GM21786 (cell line): Measurements from ENCODE around the gene CFAP92.
A peak's percentile ranks its signal among the peaks of the same experiment; 100 is the strongest.

ENCODE experiments used
- ATAC-seq: cut with Tn5 transposase; IDR thresholded peaks from one replicate; pipeline ENCODE4 v1.9.1; 2021; ENCODE audit not compliant: unreplicated experiment

CFAP92 gene

DNA sequence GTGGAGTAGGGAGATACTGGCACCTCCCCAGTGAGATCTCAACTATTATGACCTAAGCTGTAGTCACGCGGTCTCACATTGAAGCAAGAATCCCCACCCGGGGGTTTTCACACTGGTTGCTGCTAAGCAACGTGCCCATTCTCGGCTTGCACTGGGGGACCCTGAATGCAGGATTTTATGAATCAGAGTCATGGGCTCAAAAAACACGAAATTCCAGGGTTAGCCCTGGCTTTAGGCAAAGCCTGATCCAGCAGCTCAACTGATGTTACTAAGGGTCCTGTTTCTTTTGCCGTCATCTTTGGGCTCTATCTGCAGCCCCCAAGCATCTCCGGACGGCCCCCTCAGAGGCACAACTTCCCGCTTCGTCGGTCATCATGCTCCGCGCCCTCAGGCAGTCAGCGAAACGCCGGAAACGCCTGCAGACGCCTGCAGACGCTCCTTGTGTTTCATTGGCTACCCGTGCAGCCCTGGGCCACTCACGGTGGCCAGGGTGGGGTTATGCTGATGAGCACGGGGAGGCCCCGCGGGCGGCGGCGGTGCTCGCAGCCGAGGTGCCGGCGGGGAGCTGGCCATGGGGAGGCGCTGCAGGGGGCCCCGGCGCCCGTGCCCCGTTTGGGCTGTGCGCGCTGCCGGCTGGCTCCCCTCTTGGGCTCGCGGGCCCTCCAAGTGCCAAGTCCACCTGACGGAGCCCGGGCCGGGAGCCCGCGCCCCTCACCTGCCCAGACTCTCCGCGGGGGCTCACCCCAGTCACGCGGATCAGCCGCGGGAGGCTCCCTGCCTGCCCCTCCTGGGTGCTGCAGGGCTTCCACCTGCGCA is 33.1 kb upstream of the CFAP92 start:
- ATAC-seq: peak; percentile 99

DNA sequence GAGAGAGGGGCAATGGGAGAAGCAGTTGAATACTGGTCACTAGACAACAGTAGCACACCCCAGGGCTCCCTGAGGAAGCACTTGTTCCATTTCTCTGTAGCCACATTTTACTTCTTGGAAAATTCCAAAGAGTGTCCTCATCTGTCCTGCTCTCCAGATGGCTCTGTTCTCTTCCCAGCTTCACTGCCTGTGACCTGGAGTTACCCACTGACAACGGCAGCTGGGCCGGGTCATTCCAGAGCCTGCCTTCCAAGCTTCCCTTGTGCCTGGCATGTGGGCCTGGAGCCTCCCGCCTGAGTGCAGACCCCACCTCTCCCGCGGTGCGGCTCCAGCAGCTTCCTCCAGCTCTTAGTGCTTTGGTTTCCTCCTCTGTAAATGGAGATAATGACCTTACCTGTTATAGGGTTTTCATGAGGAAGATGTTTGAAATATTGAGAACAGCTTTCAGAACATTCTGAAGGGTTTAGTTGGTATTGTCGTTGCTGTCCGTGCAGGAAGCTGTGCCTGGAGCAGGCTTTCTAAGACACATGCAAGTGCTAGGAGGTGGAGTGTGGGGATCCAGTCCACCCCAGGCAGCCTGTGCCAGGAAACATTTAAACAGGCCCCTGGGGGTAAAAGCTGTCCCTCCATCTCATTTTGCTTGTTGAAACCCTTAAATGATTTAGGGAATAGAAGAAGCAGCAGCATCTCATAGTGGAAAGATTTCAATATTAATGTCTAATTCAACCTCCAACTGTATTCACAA is 32.0 kb upstream of the CFAP92 start:
- no peak for ATAC-seq

- ATAC-seq: no peak
These were observed 31.2 kb upstream of the CFAP92 start for GRCh38 chr3:129025108-129025507.

DNA sequence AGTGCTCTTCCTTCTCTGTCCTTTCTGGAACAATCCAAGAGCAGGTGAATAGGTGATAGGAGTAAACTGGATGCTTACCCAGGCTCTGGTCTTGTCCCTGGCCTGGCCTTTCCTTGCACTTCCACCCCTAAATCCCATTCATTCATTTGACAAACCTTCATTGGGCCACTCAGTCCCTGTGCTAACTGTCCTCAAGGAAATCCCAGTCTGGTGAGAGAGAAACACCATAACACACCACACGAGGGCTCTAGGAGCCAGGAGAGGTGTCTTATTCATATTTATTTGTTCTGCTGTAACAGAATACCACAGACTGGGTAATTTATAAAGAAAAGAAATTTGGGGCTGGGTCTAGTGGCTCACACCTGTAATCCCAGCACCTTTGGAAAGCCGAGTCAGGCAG is 30.0 kb upstream of the CFAP92 start:
- ATAC-seq: no peak

- no peak for ATAC-seq
These were observed 29.1 kb upstream of the CFAP92 start for GRCh38 chr3:129023008-129023358.

DNA sequence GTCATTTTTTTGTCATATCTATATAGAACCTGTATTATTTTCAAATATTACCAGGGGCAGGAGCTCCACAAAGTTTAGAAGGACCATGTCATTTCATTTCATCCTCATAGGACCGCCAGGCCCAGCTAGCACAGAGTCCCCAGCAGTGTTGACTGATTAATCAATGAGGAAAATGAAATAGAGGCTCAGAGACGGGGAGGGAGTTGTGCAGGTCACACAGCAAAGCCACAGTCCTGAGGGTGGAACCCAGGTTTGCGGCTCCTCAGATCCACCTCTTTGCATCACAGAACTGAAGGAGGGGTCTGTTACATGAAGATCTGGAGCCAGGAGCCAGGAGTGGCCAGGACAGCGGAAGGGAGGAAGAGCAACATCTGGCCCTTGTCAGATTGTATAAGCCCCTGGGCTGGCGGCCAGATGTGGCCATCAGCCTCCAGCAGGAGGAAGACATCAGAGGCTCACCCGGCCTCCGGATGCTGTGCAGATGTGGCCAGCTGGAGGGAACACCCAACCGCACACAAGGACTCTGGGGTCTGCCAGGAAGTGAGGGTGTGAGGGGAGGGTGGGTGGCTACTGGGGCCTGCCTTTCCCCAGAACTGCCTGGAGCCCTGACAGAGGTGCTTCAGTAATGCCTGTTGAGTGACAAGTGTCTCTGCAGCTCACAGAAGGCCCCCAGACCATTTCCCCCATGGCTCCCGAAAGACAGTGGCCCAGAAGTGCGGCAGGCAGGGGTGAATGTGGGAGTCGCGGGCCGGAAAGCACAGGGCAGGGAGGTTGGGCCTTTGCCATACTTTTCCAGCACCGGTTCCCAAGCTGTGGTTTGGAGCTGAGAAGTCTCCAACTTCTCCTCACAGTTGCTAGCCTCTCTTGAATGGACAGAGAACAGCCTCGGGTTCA is 28.5 kb upstream of the CFAP92 start:
- no peak for ATAC-seq

DNA sequence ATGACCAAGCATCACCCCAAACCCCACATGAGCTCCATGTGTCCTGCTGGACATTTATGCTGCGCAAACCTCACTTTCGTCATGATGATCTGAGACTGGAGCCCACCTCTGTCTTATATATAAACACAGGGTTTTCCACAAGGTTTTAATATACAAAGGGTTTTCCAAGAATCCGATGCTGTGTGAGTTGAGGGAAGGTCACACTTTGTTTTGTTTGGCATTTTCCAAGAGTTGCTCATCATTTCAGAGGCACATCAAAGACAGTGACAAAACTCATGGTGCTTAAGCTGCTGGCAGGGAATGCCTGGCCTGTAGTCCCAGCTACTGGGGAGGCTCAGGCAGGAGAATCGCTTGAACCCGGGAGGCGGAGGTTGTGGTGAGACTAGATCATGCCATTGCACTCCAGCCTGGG is 27.3 kb upstream of the CFAP92 start:
- ATAC-seq: no peak

DNA sequence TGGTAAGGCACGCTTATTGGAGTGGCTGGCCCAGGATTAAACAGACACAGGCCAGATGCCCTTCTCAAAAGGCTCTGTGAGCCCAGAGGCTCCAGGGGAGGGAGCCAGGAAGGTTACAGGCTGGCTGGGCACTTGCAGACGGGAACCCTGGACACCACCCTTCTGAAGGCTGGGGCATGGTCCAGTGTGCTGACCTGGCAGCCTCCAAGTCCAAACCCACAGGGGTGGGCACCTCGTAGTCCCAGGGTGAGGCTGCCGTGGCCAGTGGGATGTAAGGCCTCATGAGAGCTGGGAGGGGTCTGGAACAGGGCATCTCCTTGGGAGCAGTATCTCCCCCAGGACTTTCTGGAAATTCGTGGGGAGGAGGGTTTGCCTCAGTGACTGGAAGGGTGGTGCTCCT is 26.8 kb upstream of the CFAP92 start:
- ATAC-seq: no peak

DNA sequence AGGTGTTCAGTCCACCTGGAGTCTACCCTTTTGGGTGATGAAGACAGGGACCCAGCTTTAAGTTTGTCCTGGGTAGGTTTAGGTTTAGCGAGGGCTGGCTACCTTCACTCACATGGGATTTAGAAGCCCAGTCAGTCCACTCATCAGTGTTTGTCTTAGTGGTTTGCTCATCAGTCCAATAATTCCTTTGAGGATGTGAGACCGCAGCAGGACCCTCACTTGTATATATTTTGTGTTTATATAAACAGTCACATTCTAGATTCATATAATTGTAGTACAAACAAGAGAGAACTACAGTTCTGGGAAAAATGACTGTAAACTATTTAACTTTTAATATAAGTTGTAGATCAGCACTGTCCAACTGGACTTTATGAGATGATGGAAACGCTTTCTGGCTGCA is 25.4 kb upstream of the CFAP92 start:
- ATAC-seq: no peak

GRCh38 chr3:129018751-129019150 is 24.9 kb upstream of the CFAP92 start:
- ATAC-seq: no peak

DNA sequence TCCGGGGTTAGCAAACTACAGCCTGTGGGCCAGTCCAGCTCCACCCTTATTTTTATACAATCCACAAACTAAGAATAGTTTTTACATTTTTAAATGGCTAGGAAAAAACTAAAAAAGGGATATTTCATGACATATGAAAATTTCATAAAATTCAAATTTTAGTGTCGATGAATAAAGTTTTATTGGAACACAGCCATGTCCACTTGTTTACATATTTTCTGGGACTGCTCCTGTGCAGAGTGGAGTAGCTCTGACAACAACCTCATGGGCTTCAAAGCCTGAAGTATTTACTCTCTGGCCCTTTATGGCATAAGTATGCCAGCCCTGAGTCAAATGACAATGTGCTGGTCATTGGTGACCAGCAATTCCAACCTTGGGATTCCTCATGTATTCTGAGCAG is 24.4 kb upstream of the CFAP92 start:
- ATAC-seq: no peak

DNA sequence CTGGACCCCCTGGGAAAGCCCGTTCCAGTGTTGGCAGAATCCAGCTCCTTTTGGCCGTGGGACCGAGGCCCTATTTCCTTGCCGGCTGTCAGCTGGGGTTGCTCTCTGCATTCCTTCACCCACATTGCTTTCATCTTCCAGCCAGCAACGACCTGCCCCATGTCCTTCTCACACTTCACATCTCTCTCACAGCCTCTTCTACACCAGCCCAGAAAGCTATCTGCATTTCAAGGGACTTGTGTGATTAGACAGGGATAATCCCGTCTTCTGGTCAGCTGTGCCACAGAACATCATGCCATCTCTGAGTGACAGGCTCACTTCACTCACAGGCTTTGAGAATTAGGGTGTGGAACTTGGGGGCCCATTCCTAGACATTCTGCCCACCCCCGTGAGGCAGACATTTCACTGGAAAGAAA is 23.6 kb upstream of the CFAP92 start:
- no peak for ATAC-seq

GRCh38 chr3:129016720-129017483 is 23.0 kb upstream of the CFAP92 start:
- ATAC-seq: peak; percentile 63

DNA sequence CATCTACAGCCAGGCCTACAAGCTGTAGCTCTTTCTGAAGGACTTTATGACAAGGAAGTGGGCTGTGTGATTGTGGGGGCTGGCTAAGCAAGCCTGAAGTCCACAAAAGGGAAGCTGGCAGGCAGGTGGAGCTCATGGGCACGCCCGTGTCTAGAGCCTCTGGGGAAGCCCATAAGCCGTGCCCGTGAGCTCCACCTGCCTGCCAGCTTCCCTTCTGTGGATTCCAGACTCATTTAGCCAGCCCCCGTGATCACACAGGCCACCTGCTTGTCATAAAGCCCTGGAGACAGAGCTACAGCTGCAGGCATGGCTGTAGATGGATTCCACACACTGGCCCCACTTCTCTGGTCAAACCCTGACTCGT is 22.5 kb upstream of the CFAP92 start:
- ATAC-seq: no peak

GRCh38 chr3:129015388-129016105 is 21.7 kb upstream of the CFAP92 start:
- ATAC-seq: no peak

GRCh38 chr3:129014793-129015345 is 21.0 kb upstream of the CFAP92 start:
- ATAC-seq: no peak

DNA sequence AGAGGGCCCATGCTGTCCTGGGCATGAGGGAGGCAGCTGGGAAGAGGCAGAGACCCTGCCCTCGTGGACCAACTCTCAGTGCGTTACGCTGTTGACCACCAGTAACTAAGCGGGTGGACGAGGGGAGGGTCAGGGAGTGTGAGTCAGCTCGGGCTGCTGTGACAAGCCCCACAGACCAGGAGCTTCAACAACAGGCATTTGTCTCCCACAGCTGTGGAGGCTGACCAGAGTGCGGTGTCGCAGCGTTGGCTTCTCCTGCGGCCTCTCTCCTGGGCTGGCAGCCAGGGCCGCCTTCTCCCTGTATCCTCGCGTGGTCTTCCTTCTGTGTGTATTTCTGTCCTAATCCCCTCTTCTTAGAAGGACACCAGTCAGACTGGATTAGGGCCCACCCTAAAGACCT is 20.3 kb upstream of the CFAP92 start:
- no peak for ATAC-seq

- no peak for ATAC-seq
These were observed 19.6 kb upstream of the CFAP92 start for GRCh38 chr3:129013491-129013891.

- ATAC-seq: no peak
These were observed 16.6 kb upstream of the CFAP92 start for GRCh38 chr3:129010310-129010956.
